H7 (cell line): ENCODE results near the gene PMPCA. TPM values are rescaled to one million over a fixed set of nuclear protein-coding genes. Genes with fewer than 3 reads are reported as not detected.

ENCODE experiments used
- DNase-seq: peaks from one replicate; pipeline ENCODE4 v3.0.0; 2012
- H3K27me3 ChIP-seq: 2 replicates; pipeline ENCODE4 v1.6.0; 2011; ENCODE audit warnings: mild to moderate bottlenecking, low read length; ENCODE audit not compliant: control insufficient read depth, insufficient read depth
- H3K36me3 ChIP-seq: replicated peaks from 2 replicates; pipeline ENCODE4 v1.5.1; 2011; ENCODE audit warnings: low read length; ENCODE audit not compliant: control insufficient read depth, insufficient read depth
- H3K4me3 ChIP-seq: 2 replicates; pipeline ENCODE4 v1.5.1; 2011; ENCODE audit warnings: low read depth, mild to moderate bottlenecking, control low read depth, low read length, moderate library complexity; ENCODE audit not compliant: insufficient read depth
- total RNA-seq: library from RNA; depleted of rRNA; stranded (reverse); fragments of >200 nt; shearing (Covaris generic); gene quantifications from 2 replicates; pipeline ENCODE4 v1.2.3, GENCODE V29; 2014

PMPCA gene
- total RNA-seq, 1 experiment from 2014 or later, result 100 TPM

DNA sequence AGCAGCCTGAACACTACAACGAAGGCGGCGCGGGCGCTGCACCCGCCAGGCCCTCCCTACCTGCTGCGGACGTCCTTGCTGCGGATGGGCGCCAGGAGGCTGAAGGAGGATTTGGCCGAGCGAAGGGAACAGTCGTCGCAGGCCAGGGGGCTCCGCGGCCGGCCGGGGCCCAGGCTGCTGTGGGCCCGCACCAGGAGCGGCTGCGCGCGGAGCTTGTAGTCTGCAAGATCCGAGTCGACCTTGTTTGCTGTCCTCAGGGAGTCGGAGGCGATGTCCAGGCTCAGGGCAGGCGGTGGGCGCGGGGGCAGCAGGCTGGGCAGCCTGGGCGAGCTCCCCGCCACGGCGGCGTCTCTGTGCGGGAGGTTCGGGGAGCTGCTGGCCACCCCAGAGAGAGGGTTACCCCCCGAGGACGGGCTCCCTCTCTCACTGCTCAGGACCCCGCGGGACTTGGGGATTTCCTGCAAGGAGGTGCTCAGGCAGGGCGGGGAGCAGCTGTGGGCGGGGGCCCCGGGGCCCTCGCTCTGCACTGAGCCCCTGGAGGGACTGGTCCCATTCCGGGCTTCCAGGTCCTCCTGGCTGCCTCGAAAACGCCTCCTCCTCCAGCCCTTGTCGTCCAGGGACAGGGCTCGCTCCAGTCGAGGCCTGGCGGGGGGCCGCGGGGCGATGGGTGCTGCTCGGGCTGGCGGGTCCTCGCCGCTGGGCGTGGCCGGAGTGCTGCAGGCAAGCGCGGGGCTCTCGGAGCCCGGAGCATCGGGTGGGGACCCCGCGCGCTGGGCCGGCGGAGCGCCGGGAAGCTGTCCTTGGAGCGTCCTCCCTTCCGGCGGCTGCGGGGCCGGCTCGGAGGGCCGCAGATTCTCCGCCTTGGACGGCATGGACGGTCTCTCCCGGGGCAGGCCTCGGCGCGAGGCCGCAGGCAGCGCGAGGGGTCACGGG lies 28.4 kb downstream of the PMPCA start:
- Histone ChIP-seq H3K27me3 (peaks cover 3% of the 10 kb centered on the region; the same call in 1 of the 2 replicates), H3K36me3 (peaks cover 18% of the 10 kb centered on the region), H3K4me3 (peak overlapping the region; percentile 71)
- DNase-seq, result peak; percentile 89

DNA sequence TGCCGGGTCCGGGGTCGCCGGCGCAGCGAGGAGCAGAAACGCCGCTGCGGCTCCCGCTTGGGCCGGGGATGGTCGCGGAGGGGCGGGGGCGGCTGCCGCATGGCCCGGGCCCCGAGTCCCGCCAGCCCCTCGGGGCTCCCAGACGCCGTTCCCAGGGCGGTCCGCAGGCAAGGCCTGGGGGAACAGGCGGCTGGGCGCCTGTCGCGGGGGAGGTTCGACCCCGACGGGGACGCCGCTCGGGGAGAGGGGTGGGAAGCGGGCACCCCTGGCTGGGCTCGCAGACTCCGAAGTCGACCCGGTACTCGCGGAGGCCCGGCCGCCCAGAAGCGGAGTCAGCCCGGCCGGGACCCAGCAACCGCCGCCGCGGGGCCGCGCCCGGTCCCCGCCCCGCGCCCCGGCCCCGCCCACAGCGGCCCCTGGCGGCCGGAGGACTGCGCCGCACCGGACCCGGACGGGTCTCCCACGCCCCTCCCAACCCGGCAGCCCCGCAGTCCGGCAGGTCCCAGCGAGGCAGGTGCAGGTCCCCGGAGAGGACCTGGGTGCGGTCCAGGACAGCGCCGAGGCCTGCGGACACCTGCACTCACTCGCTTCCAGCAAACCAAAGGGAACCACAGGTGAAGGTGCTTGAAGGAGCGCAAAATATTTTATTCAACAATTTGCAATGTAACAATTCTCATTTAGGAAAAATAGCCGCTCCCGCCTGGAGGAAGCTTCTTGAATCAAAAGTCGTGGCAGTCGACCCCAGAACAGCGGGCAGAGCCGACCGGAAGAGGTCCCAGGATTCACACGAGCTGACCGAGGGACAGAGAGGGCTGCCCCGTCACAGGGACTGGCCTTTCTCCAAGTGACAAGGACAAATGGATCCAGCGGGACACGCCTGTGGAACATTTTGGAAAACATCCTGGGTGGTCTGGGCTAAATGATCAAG lies 29.3 kb downstream of the PMPCA start, which contains the start of gene INPP5E:
INPP5E (minus strand) TSS at position 365 of the 928 bp plus-strand sequence. CDS start 426 bp downstream, outside the sequence.
- H3K36me3 ChIP-seq, result peaks cover 24% of the 10 kb centered on the region
- DNase-seq, result peak; percentile 100
- peaks cover 3% of the 10 kb centered on the region; the same call in 1 of the 2 replicates for H3K27me3 ChIP-seq
- peak within 1 kb of the TSS; percentile 71 for H3K4me3 ChIP-seq

DNA sequence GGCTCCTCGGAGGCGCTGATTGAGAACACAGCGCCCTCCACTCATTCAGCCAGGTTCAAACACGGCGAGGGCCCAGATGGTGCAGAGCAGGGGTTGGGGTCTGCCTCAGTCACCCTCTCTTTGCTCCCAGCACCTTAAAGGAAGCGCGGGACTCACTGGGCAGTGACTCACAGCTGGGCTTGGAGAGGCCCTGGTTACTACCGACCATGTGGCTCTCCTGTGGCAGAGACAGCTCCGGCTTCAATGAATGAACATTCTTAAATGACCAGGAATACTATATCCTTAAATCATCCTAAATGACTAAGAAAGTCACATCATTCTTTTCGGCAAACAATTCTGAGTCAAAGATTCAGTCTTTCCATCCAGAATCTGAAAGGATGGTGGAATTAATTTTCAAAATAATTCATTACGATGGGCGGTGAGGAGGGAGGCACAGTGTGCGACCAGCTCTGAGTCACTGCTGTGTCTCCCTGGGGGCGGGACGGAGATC lies 30.8 kb downstream of the PMPCA start:
- Histone ChIP-seq H3K27me3 (peaks cover 3% of the 10 kb centered on the region; the same call in 1 of the 2 replicates), H3K4me3 (no peak overlapping the region), H3K36me3 (peaks cover 33% of the 10 kb centered on the region)
- DNase-seq, result no peak

DNA sequence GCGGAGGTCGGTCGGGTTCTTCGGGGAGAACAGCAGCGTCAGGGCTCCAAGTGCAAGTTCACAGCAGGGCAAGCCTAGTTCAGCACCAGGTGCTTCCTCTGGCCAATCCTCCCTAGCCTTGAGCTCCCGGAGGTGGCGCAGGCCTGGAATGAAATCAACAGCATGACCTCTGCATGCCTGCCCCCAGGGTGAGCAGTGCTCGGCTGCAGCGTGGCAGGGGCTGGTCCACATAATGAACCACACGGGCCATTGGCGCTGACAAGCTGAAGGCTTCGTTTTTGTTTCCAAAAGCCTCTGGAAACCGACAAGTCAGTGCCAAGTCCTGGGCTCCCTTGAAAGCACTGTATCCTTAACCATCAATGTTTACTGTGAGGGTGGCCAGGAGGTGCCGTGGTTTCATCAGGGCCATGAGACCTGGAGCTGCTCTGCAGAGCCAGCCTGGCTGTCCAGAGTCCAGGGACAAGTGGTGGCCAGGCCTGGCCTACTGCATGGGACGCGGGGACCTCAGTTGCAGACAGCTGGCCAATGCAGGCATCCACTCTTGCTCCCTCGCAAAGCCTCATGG lies 31.3 kb downstream of the PMPCA start:
- peaks cover 36% of the 10 kb centered on the region for H3K36me3 ChIP-seq

DNA sequence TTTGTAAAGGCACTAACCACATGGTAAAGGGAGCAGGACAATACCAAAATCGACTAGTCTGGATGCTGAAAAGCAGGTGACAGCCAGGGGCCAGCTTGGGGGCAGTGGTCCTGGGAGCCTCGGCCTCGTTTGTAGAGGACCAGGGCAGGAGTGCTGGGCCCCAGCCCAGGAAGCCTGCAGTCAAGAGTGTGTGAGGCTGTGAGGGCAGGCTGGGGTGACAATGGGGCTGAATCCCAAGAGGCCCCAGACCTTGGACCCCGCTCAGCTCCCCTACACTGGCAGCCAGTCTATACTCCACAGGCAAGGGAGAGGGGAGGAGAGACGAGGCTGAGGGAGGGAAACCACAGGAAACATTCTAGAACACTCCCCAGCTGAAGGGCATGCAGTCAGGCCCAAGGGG lies 31.8 kb downstream of the PMPCA start:
- Histone ChIP-seq H3K27me3 (peaks cover 3% of the 10 kb centered on the region; the same call in 1 of the 2 replicates), H3K4me3 (no peak overlapping the region), H3K36me3 (peaks cover 41% of the 10 kb centered on the region)
- no peak for DNase-seq

More for the DNA sequence above, 31.3 kb downstream of the PMPCA start:
- H3K4me3 ChIP-seq, result no peak overlapping the region
- no peak for DNase-seq
- H3K27me3 ChIP-seq, result peaks cover 3% of the 10 kb centered on the region; the same call in 1 of the 2 replicates

DNA sequence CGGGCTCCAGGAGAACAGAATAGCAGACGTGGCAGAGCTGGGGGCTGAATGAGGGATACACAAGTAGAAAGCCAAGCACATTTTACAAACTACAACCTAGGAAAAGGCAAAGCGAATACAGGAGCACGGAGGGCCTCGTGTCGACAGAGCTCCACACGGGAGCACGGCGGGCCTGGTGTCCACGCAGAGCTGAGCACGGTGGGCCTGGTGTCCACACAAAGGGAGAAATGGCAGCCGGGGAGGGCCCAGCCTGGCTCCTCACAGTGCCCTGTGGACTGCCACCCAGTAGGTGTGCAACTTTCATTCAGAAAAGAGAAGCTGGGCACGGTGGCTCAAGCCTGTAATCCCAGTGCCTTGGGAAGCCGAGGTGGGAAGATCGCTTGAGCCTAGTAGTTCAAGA lies 32.6 kb downstream of the PMPCA start:
- no peak for DNase-seq
- H3K27me3 ChIP-seq, result peaks cover 3% of the 10 kb centered on the region; the same call in 1 of the 2 replicates
- peaks cover 45% of the 10 kb centered on the region for H3K36me3 ChIP-seq
- H3K4me3 ChIP-seq, result no peak overlapping the region

DNA sequence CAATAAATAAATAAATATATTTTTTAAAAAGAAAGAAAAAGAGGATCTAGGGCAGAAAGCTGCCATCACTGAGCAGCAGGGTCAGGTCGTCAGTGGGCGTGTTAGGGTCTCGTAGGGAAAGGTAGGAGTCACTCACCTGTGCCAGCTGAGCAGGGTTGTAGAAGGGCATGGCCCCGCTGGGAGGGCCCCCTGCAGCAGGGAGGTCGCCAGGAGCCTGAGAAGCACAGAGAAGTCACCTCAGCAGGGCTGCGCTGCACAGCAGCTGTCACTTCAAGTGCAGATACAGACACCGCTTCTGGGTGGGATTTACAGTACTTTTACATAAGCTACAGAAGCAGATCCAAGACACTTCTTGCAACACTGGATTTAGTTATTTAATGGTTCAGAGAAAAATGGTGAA lies 33.2 kb downstream of the PMPCA start:
- no peak for DNase-seq
- no peaks in the 10 kb centered on the region; the same call in 1 of the 2 replicates for H3K27me3 ChIP-seq
- H3K36me3 ChIP-seq, result peaks cover 46% of the 10 kb centered on the region
- no peak overlapping the region for H3K4me3 ChIP-seq

DNA sequence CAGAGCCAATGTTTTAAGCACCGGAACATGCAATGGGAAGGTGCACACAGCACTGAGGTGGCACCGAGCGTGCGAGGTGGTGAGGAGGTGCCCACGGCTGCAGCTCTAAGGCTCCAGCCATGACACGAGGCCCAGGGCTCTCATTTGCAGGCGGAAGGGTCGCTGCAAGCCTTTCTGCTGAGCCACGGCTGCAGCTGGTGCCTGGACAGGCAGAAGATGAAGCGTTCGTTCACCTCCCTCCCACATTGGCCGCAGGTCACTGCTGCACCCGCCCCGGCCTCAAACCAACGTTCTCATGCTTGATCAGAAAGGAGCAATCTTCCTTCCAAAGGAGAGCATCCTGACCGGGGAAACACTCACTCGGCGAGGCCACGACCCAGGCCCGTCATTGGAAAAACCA lies 33.6 kb downstream of the PMPCA start:
- no peak overlapping the region for H3K4me3 ChIP-seq
- H3K36me3 ChIP-seq, result peaks cover 50% of the 10 kb centered on the region
- H3K27me3 ChIP-seq, result no peaks in the 10 kb centered on the region
- no peak for DNase-seq

DNA sequence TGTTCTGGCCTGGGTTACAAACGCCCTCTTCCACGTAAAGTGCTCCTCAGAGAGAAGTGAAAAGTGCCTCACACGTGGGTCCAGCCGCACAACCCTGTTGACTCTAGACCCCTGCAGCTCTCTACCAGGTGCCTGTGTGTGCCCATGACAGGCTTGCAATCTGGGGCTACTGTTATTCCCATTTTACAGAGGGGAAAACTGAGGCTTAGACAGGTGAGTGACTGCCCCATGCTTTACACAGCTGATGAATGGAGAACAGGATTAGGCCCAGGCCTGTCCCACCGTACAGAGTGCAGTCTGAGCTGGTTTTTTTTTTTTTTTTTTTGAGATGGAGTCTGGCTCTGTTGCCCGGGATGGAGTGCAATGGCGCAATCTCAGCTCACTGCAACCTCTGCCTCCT lies 35.3 kb downstream of the PMPCA start:
- no peak for DNase-seq
- Histone ChIP-seq H3K4me3 (no peak overlapping the region), H3K36me3 (peaks cover 58% of the 10 kb centered on the region), H3K27me3 (no peaks in the 10 kb centered on the region)

DNA sequence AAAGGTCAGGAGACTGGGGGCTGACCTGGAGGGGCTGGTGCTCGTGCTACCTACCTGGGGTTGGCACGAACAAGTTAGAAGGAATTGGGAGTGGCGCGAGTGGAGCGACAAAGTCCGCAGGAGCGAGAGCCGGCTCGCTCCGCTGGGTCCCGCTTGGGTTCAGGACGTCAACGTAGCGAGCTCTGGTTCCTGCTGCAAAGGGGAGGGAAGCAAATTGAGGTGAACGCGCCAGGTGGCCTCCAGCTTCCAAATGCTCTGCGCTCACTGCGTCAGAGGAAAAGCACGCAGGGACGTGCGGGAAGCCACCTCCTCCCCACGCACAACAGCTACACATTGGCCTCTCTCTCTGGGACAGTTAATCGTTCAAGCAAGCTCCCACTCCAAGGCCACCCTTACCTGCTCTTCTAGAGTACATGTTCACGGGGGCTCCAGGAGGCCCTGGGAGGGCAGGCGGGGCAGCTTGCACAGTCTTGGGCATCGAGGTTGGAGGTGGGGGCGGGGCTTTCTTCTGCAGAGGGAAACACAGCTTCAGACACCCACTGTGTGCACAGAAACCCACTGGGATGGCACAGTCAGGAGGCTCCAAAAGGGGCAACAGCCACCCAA lies 36.8 kb downstream of the PMPCA start:
- no peaks in the 10 kb centered on the region for H3K27me3 ChIP-seq
- DNase-seq, result no peak
- peaks cover 51% of the 10 kb centered on the region for H3K36me3 ChIP-seq
- H3K4me3 ChIP-seq, result no peak overlapping the region

DNA sequence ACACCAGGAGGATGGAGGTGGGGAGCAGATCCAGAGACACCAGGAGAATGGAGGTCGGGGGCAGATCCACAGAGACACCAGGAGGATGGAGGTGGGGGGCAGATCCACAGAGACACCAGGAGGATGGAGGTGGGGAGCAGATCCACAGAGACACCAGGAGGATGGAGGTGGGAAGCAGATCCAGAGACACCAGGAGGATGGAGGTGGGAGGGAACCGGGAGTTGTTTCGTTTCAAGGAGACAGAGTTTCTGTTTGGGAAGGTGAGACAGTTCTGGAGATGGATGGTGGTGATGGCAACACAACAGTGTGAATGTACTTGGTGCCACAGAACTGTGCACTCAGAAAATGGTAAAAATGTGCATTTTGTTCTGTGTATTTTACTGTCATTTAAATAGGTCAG lies 38.2 kb downstream of the PMPCA start:
- no peak for DNase-seq
- no peak overlapping the region for H3K4me3 ChIP-seq
- peaks cover 49% of the 10 kb centered on the region for H3K36me3 ChIP-seq

DNA sequence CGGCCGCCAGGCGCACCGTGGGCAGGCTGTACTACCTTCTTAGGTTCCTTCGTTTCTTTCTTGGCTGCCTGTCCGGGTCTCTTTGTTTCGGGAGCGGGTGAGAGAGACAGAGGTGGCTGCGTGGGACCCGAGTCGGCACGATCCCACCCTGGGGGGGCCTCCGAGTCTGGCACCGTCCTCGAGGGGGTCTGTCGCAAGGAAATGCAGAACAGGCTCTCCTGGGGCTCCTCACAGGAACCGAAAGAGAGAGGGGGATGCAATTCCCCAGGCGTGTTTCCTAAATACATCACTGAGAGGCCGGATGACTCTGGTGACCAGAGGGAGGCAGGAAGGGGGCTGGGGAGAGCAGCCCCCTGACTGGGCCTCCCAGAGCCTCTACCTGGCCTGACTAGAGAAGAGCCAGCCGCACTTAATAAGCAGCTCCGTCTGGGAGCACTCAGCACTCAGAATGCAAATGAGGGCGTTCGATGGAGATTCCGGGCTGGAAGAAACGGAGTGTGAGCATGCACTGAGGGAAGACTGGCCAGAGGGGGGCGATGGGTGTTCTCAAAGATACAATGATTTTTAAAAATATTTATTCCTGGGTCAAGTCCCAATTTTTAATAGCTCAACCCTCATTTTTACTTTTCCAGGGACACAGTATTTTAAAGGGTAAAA lies 40.9 kb downstream of the PMPCA start:
- Histone ChIP-seq H3K27me3 (no peaks in the 10 kb centered on the region), H3K4me3 (no peak overlapping the region), H3K36me3 (peaks cover 49% of the 10 kb centered on the region)
- DNase-seq, result no peak

More for the DNA sequence above, 38.2 kb downstream of the PMPCA start:
- H3K27me3 ChIP-seq, result no peaks in the 10 kb centered on the region

DNA sequence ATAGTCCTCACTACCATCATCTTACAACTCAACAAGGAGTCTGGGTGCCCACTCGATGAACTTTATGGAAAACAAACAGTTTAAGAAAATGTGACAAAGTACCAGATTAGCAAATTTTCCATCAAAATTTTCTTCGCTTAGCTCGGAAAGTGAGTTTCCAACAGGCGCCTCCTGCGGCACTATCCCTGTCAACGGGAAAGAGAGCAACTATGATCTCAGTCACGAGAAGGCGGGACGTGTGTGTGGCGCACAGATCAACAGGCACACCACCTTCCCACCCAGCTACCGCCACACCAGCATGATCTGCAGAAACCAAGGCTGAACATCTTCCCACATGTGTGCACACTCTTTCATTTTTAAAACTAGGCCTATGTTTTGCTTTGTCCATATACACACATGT lies 42.9 kb downstream of the PMPCA start:
- H3K27me3 ChIP-seq, result no peaks in the 10 kb centered on the region
- H3K4me3 ChIP-seq, result no peak overlapping the region
- no peak for DNase-seq
- peaks cover 48% of the 10 kb centered on the region for H3K36me3 ChIP-seq
